Astrocyte (in vitro differentiated cells and primary cell): ENCODE measurements around the gene FAM81B. TPM values are rescaled to one million over a fixed set of nuclear protein-coding genes. Genes with fewer than 3 reads are reported as not detected.

Experiments
- DNase-seq: peaks from one replicate; pipeline ENCODE4 v3.0.0-alpha.2; 2010; ENCODE audit warnings: low read depth
- FAIRE-seq: peaks from 2 replicates; lab custom pipeline; 2011; peaks lifted over from hg19 to GRCh38; lab: Jason Lieb, UNC
- H2AFZ ChIP-seq: 2 replicates; pipeline ENCODE4 v1.6.0; 2012; ENCODE audit warnings: low read depth, low read length, inconsistent platforms
- H3K27ac ChIP-seq: 2 replicates; pipeline ENCODE4 v1.5.1; 2011; ENCODE audit warnings: low read depth, low read length, inconsistent platforms
- H3K27me3 ChIP-seq: 2 replicates; pipeline ENCODE4 v1.6.0; 2011; ENCODE audit warnings: low read length, inconsistent platforms; ENCODE audit not compliant: insufficient read depth
- H3K36me3 ChIP-seq: 2 replicates; pipeline ENCODE4 v1.5.1; 2011; ENCODE audit warnings: low read length, inconsistent platforms; ENCODE audit not compliant: insufficient read depth
- H3K4me1 ChIP-seq: 2 replicates; pipeline ENCODE4 v1.5.1; 2011; ENCODE audit warnings: low read length, inconsistent platforms; ENCODE audit not compliant: insufficient read depth
- H3K4me2 ChIP-seq: 2 replicates; pipeline ENCODE4 v1.6.0; 2012; ENCODE audit warnings: low read length, inconsistent platforms
- H3K4me3 ChIP-seq: 2 replicates; pipeline ENCODE4 v1.5.1; 2011; ENCODE audit warnings: low read depth, mild to moderate bottlenecking, low read length, inconsistent platforms; ENCODE audit not compliant: insufficient read depth
- H3K79me2 ChIP-seq: 2 replicates; pipeline ENCODE4 v1.6.0; 2012; ENCODE audit warnings: mild to moderate bottlenecking, low read length, inconsistent platforms; ENCODE audit not compliant: insufficient read depth
- H3K9ac ChIP-seq: 2 replicates; pipeline ENCODE4 v1.6.0; 2012; ENCODE audit warnings: mild to moderate bottlenecking, low read length, inconsistent platforms
- H3K9me3 ChIP-seq: 2 replicates; pipeline ENCODE4 v1.5.1; 2012; ENCODE audit warnings: low read depth, mild to moderate bottlenecking, low read length, inconsistent platforms; ENCODE audit not compliant: insufficient read depth
- H4K20me1 ChIP-seq: 2 replicates; pipeline ENCODE4 v1.6.0; 2012; ENCODE audit warnings: low read length, inconsistent platforms; ENCODE audit not compliant: insufficient read depth
- H3K27ac Mint-ChIP-seq: one replicate; pipeline ENCODE4 v1.8.0; 2021; ENCODE audit warnings: mild to moderate bottlenecking, mixed read lengths; ENCODE audit not compliant: unreplicated experiment
- H3K27me3 Mint-ChIP-seq: one replicate; pipeline ENCODE4 v1.8.0; 2021; ENCODE audit warnings: low read depth, mixed read lengths; ENCODE audit not compliant: unreplicated experiment
- H3K36me3 Mint-ChIP-seq: one replicate; pipeline ENCODE4 v1.8.0; 2021; ENCODE audit warnings: low read depth, mixed read lengths; ENCODE audit not compliant: unreplicated experiment
- H3K4me1 Mint-ChIP-seq: one replicate; pipeline ENCODE4 v1.8.0; 2021; ENCODE audit warnings: low read depth, mixed read lengths; ENCODE audit not compliant: unreplicated experiment
- H3K4me3 Mint-ChIP-seq: one replicate; pipeline ENCODE4 v1.8.0; 2021; ENCODE audit warnings: mild to moderate bottlenecking, moderate library complexity, mixed read lengths; ENCODE audit not compliant: unreplicated experiment
- H3K9me3 Mint-ChIP-seq: one replicate; pipeline ENCODE4 v1.8.0; 2021; ENCODE audit warnings: mild to moderate bottlenecking, mixed read lengths; ENCODE audit not compliant: unreplicated experiment
- CTCF ChIP-seq: IDR thresholded peaks from 2 replicates; pipeline ENCODE4 v1.5.1; 2011; ENCODE audit warnings: low read depth, mild to moderate bottlenecking, inconsistent platforms, low read length, moderate library complexity; ENCODE audit not compliant: insufficient read depth
- EZH2 ChIP-seq: IDR thresholded peaks from 2 replicates; pipeline ENCODE4 v1.6.1; 2012; ENCODE audit warnings: mild to moderate bottlenecking, low read length, inconsistent platforms; ENCODE audit not compliant: insufficient read depth
- total RNA-seq: library from RNA; stranded (reverse); gene quantifications from 2 replicates; pipeline ENCODE4 v1.2.1, GENCODE V29; 2021

The FAM81B gene
- total RNA-seq, 1 donor from 2014 or later = 0.52 TPM

GRCh38 chr5:95445442-95445841 is 54.3 kb downstream of the FAM81B start:
- H3K4me1 ChIP-seq = peaks cover 20% of the 10 kb centered on the region
- H3K27me3 ChIP-seq = no peaks in the 10 kb centered on the region
- no peaks in the 10 kb centered on the region for H4K20me1 ChIP-seq
- Mint-ChIP-seq H3K4me1 (peaks cover 45% of the 10 kb centered on the region), H3K9me3 (no peaks in the 10 kb centered on the region), H3K4me3 (no peak overlapping the region), H3K27me3 (peaks cover 2% of the 10 kb centered on the region), H3K36me3 (peaks cover 3% of the 10 kb centered on the region), H3K27ac (peak overlapping the region; percentile 85)
- H3K4me2 ChIP-seq = peak overlapping the region; percentile 31
- DNase-seq = no peak
- TF ChIP-seq EZH2 (no peak), CTCF (no peak)
- H3K79me2 ChIP-seq = no peaks in the 10 kb centered on the region
- no peak overlapping the region for H3K9ac ChIP-seq
- H3K36me3 ChIP-seq = no peaks in the 10 kb centered on the region
- peak overlapping the region; percentile 14 for H3K27ac ChIP-seq
- no peaks in the 10 kb centered on the region for H3K9me3 ChIP-seq
- H2AFZ ChIP-seq = no peak overlapping the region
- FAIRE-seq = no peak
- H3K4me3 ChIP-seq = no peak overlapping the region

- Mint-ChIP-seq H3K9me3 (no peaks in the 10 kb centered on the region), H3K4me3 (no peak overlapping the region), H3K27me3 (peaks cover under 1% of the 10 kb centered on the region), H3K27ac (peak overlapping the region; percentile 85), H3K4me1 (peaks cover 45% of the 10 kb centered on the region), H3K36me3 (peaks cover 3% of the 10 kb centered on the region)
- no peak for TF ChIP-seq CTCF
- no peak for TF ChIP-seq EZH2
- H3K27me3 ChIP-seq = no peaks in the 10 kb centered on the region
- no peak overlapping the region for H2AFZ ChIP-seq
- no peaks in the 10 kb centered on the region for H3K9me3 ChIP-seq
- peak overlapping the region; percentile 14 for H3K27ac ChIP-seq
- no peaks in the 10 kb centered on the region for H3K36me3 ChIP-seq
- peak; percentile 94 for FAIRE-seq
- peak overlapping the region; percentile 31 for H3K4me2 ChIP-seq
- no peaks in the 10 kb centered on the region for H3K79me2 ChIP-seq
- H3K4me1 ChIP-seq = peaks cover 20% of the 10 kb centered on the region
- DNase-seq = peak; percentile 89
- no peak overlapping the region for H3K9ac ChIP-seq
- H4K20me1 ChIP-seq = no peaks in the 10 kb centered on the region
- no peak overlapping the region for H3K4me3 ChIP-seq
These were observed 54.8 kb downstream of the FAM81B start for GRCh38 chr5:95445995-95446394.

- Histone ChIP-seq H3K27ac (peak overlapping the region; percentile 14), H2AFZ (no peak overlapping the region), H3K79me2 (no peaks in the 10 kb centered on the region), H3K27me3 (no peaks in the 10 kb centered on the region), H3K4me1 (peaks cover 20% of the 10 kb centered on the region), H3K4me2 (peak overlapping the region; percentile 31), H3K9me3 (no peaks in the 10 kb centered on the region), H3K4me3 (no peak overlapping the region), H3K36me3 (no peaks in the 10 kb centered on the region), H3K9ac (no peak overlapping the region), H4K20me1 (no peaks in the 10 kb centered on the region)
- peak overlapping the region; percentile 85 for H3K27ac Mint-ChIP-seq
- H3K4me1 Mint-ChIP-seq = peaks cover 45% of the 10 kb centered on the region
- peak; percentile 80 for DNase-seq
- TF ChIP-seq EZH2 (no peak), CTCF (no peak)
- no peaks in the 10 kb centered on the region for H3K27me3 Mint-ChIP-seq
- no peak for FAIRE-seq
- H3K9me3 Mint-ChIP-seq = no peaks in the 10 kb centered on the region
- H3K4me3 Mint-ChIP-seq = peak overlapping the region; percentile 66
- H3K36me3 Mint-ChIP-seq = peaks cover 3% of the 10 kb centered on the region
These were observed 55.5 kb downstream of the FAM81B start for GRCh38 chr5:95446560-95447221.
